ENCODE results near the gene SLC24A2. TPM values are rescaled to one million over a fixed set of nuclear protein-coding genes. Genes with fewer than 3 reads are reported as not detected.

SLC24A2 gene
- total and polyA plus RNA-seq, 2 experiments from 2014 or later = 0.09 TPM; not detected in 1

- no peak for DNase-seq (ENCODE audit: low read depth in 1 of 2, low spot score in 1 of 2)
- no peaks in the 10 kb centered on the region for H3K4me1 ChIP-seq (ENCODE audit: low read depth)
- H3K27ac ChIP-seq = no peak overlapping the region
- no peak overlapping the region for H3K4me3 ChIP-seq
- TF ChIP-seq CTCF (IDR thresholded peaks at IDR 0.05; ENCODE audit: low read depth, low read length) = no peak
- H3K36me3 ChIP-seq = no peaks in the 10 kb centered on the region
- H3K27me3 ChIP-seq = no peaks in the 10 kb centered on the region
- no peaks in the 10 kb centered on the region for H3K9me3 ChIP-seq (ENCODE audit: low read depth)
These were observed 20.8 kb upstream of the SLC24A2 start for GRCh38 chr9:19809422-19810269.

DNA sequence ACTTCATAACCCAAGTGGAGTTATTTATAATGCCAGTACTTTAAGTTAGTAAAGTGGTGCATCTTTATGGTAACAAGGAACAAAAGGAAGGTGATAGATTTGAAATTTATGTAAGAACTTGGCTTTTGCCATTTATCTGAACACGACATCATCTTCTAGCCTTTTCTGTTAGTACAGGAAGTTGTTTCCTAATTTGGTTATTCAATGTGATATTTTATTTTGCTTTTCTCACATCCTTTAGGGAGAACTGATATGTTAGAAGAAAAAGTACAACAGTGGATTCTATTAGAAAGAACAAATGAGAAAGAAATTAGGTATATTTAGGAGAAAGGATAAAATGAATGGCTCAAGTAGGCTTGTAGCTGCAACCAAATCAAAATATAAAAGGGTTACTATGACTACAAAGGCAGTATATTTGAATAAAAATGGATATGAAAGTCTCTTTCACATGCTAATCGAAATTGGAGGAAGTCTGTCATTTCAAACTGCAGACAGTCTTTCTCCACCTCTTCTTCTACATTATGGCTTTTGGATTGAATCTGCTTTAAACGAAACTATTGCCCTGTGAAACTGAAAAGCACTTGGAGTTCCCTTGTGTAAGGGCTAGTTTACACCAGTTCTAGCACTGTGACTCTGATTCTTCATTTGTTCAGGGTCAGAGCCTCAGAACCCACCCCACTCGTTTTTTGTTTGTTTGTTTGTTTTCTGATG, 18.5 kb upstream of the SLC24A2 start:
- H3K9me3 ChIP-seq (ENCODE audit: low read depth) = no peaks in the 10 kb centered on the region
- H3K4me3 ChIP-seq = no peak overlapping the region
- H3K27me3 ChIP-seq = no peaks in the 10 kb centered on the region
- TF ChIP-seq CTCF (IDR thresholded peaks at IDR 0.05; ENCODE audit: low read depth, low read length) = no peak
- no peaks in the 10 kb centered on the region for H3K4me1 ChIP-seq (ENCODE audit: low read depth)
- DNase-seq (ENCODE audit: low read depth in 1 of 2, low spot score in 1 of 2) = no peak
- no peaks in the 10 kb centered on the region for H3K36me3 ChIP-seq
- no peak overlapping the region for H3K27ac ChIP-seq

DNA sequence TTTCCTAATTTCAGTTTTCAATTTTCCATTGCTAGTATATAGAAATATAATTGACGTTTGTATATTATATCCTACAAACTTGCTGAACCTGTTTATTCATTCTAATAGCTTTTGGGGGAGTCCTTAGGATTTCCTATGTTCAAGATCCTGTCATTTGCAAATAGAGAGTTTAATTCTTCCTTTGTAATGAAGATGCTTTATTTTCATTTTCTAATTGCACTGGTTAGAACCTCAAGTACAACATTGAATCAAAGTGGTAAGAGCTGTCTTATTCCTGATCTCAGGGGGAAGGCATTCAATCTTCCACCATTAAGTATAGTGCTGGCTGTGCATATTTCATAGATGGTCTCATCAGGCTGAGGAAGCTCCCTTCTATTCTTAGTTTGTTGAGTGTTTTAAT, 15.6 kb upstream of the SLC24A2 start:
- H3K9me3 ChIP-seq (ENCODE audit: low read depth) = no peaks in the 10 kb centered on the region
- DNase-seq (ENCODE audit: low read depth in 1 of 2, low spot score in 1 of 2) = no peak
- H3K4me3 ChIP-seq = no peak overlapping the region
- no peaks in the 10 kb centered on the region for H3K27me3 ChIP-seq
- H3K4me1 ChIP-seq (ENCODE audit: low read depth) = no peaks in the 10 kb centered on the region
- no peak for TF ChIP-seq CTCF (IDR thresholded peaks at IDR 0.05; ENCODE audit: low read depth, low read length)
- H3K27ac ChIP-seq = no peak overlapping the region
- no peaks in the 10 kb centered on the region for H3K36me3 ChIP-seq

- no peaks in the 10 kb centered on the region for H3K36me3 ChIP-seq
- H3K4me1 ChIP-seq (ENCODE audit: low read depth) = no peaks in the 10 kb centered on the region
- no peak for DNase-seq (ENCODE audit: low read depth in 1 of 2, low spot score in 1 of 2)
- TF ChIP-seq CTCF (IDR thresholded peaks at IDR 0.05; ENCODE audit: low read depth, low read length) = no peak
- H3K27me3 ChIP-seq = no peaks in the 10 kb centered on the region
- no peak overlapping the region for H3K4me3 ChIP-seq
- H3K27ac ChIP-seq = no peak overlapping the region
- no peaks in the 10 kb centered on the region for H3K9me3 ChIP-seq (ENCODE audit: low read depth)
These were observed 12.0 kb upstream of the SLC24A2 start for GRCh38 chr9:19800884-19801283.

DNA sequence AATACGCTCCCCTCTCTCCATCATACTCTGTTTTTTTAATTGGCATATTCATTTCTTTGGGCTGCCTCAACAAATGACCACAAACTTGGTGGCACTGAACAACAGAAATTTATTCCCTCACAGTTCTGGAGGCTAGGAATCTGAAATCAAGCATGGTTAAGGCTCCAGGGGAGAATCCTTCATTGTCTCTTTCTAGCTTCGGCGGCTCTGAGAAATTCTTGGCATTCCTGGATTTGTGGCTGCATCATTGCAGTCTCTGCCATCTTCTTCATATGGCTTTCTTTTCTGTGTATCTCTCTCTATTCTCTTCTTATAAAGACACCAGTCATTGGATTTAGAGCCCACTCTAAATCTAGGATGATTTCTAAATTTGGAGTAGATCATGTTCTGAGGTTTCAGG, 10.9 kb upstream of the SLC24A2 start:
- TF ChIP-seq CTCF (IDR thresholded peaks at IDR 0.05; ENCODE audit: low read depth, low read length) = no peak
- no peak for DNase-seq (ENCODE audit: low read depth in 1 of 2, low spot score in 1 of 2)
- Histone ChIP-seq H3K4me3 (no peak overlapping the region), H3K27me3 (no peaks in the 10 kb centered on the region), H3K4me1 (ENCODE audit: low read depth) (no peaks in the 10 kb centered on the region), H3K9me3 (ENCODE audit: low read depth) (no peaks in the 10 kb centered on the region), H3K27ac (no peak overlapping the region), H3K36me3 (no peaks in the 10 kb centered on the region)

Data from cardiac muscle cell (in vitro differentiated cells and primary cell).